Embryonic facial prominence (tissue), 1 donor: ENCODE measurements around the gene TTC24.

Experiments used
- DNase-seq: peaks from one replicate; pipeline ENCODE4 v3.0.0-alpha.2; 2016; ENCODE audit errors: extremely low spot score

The TTC24 gene

GRCh38 chr1:156554971-156555370 is 24.6 kb upstream of the TTC24 start:
- no peak for DNase-seq

DNA sequence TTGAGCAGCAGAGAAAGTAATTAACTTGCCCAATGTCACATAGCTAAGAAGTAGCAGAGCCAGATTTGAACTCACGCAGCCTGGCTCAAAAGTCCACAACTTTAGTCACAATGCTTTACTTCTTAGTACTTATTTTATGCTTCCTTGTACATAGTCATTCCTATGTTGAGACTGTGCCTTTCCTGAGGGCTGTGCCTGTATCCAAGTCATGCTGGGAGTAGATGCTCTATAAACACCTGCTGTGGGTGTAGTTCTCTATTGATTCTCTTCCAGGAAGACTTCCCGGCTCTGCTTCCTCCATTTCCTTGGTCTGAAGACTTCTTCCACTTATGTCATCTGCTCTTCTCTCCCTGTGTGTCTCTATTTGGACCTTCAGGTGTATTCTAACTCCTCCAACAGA is 23.8 kb upstream of the TTC24 start:
- DNase-seq, result no peak

GRCh38 chr1:156556354-156556753 is 23.2 kb upstream of the TTC24 start:
- no peak for DNase-seq

DNA sequence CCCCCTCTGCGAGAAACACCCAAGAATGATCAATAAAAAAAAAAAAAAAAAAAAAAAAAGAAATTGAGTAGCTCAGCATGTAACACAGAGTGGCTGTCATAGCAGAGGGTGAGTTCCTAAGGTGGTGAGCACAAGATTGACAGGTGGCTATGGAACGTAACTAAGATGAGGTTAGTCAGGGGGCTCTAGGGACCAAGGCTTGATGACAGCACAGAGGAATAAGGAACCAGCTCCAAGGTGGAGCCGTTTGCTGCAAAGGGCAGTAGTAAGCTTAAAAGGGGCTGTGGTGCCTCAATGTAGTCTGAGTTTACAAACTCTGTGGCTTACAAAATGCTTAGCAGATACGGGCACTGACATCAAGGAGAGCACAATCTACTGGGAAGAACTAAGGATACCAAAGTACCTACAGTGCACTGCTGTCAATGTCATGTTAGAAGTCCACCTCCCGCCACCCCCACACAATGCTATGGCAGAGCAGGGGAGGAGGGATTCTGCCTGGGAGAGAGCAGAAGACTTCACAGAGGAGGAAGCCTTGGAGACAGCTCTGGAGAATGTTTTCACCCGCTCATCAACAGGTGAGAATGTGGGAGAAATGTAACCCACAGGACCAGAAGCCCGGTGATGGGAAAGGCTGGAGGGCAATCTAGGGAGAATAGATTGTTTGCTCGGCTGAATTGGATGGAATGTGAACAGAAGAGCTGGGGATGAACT is 20.3 kb upstream of the TTC24 start:
- no peak for DNase-seq

DNA sequence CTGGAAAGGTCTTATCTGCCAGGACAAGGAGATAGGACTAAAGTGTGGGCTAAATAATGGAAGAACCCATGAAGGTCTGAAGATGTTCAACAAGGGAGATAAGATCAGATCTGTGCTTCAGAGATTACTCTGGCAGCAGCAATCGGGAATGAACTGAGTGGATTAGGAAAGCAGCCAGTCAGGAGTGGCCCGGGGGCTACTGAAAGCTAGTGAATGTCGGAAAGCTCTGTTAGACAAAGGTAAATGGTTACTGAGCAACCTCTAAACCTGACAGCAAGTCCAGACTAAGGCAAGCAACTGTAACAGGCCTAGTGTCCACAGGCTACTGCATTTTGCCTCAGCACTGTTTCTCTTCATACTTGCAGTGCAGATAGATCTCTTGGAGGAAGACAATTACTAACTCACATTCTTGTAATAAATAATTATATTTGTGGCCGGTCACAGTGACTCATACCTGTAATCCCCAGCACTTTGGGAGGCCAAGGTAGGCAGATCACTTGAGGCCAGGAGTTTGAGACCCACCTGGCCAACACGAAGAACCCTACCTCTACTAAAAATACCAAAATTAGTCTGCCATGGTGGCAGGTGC is 19.6 kb upstream of the TTC24 start:
- no peak for DNase-seq

DNA sequence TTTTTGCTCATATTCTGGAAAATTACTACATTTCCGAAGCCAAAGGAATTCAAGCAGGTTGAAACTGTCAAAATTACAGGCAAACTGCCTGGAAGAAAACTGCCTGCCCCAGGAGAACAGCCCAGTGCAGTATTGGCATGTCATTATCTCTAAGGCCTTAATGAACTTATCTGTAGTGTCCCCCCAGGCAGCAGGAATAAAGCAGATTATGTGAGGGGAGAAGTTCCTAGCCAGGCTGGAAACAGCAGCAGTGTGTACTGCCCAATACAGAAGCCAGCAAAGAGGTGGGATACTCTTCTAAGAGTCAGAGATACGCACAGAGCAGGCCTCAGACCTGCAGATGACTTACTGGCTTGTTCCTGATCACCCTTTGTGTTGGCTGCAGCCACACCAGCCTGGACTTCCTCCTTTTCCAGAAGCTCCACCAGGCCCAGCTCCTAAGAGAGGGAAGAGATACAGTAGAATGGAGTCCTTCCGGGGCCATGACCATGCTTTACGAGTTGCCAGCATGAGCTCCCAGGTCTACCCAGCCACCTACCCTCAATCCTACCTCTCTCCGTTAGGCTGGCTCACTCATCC is 18.8 kb upstream of the TTC24 start:
- no peak for DNase-seq

- DNase-seq, result no peak
These were observed 14.0 kb upstream of the TTC24 start for GRCh38 chr1:156565519-156565918.

DNA sequence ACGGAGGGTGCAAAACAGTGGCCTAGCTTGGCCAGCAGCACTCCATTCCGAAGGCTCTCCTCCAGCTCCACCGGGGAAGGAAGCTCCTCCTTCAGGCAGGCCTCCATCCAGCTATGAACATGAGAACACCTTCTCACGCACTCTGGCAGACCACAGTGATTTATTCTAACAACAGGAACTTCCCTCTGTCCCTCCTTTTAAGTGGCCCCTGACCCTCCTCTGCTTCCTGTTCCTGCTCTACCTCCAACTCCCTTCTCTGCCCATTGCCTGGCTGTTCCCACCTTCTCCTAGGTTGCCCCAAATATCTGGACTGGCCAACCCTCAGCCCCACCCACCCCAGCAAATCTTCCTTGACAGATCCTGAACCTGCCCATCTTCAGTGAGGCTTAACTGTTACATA is 13.1 kb upstream of the TTC24 start:
- DNase-seq, result no peak

DNA sequence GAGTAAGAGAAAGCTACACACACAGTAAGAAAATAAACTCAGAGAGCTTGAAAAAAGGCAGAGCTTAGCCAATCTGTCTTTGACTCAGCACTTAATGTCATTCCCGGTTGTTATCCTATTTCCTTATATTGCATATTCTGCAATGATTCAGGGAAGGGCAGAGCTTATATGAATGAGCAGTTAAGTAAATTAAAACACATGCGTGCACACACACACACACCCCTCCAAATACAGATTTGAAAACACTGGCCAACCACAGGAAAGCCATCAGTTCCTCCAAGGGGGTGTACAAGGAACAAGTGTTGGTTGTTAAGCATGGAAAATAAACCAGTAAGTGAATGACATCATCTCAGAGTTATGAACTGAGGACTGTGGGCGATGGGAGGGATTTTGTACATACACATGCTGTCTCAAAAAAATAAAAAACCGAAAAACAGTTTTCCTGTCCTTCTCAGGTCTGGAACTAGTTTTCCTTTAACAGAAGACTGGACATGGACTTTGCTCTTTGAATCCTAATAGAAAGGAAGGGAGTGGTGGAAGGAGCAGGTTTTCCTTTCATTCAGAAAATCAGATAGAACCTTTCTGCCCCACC is 8.2 kb upstream of the TTC24 start:
- DNase-seq, result peak; percentile 43

DNA sequence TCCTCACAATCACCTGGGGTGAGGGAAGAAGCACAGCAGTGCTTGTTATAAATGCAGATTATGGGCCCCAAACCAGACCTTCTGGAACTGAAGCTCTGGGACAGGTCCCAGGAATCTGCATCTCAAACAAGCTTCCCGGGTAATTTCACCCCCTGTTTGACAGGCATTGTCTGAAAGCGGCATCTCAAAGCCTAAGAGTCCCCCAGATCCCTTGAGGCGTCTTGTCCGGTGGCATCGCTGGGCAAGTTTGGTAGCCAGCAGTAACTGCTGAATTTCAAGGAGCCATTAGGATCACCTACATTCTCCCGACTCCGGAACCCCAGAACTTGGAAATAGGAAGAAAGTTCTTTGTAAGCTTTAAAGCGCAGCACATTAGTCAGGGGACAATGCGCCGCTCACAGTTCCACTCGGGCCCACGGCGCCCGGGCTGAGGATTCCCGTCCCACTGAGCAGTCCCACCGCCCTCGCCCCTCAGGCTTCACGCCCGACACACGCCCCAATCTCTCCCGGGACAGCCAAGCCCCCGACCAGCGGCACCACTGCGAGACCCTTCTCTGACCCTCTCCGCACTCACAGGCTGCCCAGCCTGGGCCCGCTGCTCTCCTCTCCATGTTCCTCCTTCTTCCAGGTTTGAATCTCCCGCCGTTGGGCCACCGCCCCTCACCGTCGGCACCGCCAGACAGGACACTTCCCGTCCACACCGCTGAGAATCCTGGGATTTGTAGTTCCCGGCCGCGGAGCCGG is 7.4 kb upstream of the TTC24 start, which contains the start of gene IQGAP3:
IQGAP3 (minus strand) TSS at position 647 of the 744 bp plus-strand sequence; CDS start at position 611, 36 bp downstream.
- peak; percentile 78 for DNase-seq

DNA sequence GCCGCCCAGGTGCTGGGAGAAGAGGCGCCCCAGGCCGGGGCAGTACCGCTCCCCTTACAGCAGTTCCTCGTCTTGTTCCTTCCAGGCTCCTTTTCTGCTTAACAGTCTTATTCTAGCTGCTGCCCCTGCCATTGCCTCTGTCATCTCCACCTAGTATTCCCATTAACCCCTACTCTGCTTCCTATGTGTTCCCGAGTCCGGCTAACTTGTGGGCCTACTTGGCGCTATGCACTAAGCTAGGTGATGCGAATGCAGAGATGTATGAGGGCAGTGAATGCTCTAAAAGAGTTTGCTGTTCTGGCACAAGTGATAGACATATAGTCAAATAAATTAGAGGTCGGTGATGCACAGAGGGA is 6.9 kb upstream of the TTC24 start:
- no peak for DNase-seq

DNA sequence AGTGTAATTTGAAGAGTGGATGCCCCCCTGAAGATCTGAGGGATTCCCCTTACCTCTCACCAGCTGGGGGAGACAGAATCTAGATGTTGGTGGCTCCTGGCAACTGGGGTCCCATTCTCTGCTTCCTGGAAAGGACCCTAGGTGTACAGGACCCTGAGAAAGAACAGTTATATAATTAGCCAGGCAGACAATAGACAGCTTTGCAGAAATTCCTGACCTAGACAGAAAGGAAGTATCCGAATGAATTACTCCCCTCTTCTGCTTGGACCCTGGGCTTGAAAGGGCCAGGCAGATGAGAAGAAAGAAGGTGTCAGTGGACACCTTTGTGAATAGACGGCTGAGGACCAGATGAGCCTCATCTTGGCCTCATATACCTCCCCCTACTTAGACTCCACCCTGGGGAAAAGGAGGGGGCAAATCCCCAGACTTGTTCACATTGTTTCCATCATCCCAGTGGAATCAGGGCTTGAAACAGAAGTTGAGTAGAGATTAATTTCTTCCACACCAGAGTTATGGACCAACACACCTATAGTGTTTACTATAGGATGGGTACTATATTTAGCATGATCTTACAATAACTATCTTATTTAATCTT is 5.4 kb upstream of the TTC24 start:
- no peak for DNase-seq

DNA sequence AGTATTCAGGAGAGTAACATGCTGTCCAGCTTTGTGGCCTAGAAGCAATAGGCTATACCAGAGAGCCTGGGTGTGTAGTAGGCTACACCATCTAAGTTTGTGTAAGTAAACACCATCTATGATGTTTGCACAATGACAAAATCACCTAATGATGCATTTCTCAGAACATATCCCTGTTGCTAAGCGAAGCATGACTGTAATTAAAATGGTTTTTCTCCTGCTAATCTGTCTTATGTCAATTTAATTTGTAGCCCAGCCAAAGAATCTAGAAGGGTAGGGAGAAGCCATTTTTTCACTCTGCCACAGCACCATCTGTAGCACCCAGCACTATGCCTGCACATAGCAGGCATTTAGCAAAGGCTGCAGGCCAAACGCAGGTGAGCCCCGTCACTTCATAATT is 2.0 kb upstream of the TTC24 start:
- DNase-seq, result no peak

GRCh38 chr1:156578055-156578454 is 1.5 kb upstream of the TTC24 start:
- no peak for DNase-seq

DNA sequence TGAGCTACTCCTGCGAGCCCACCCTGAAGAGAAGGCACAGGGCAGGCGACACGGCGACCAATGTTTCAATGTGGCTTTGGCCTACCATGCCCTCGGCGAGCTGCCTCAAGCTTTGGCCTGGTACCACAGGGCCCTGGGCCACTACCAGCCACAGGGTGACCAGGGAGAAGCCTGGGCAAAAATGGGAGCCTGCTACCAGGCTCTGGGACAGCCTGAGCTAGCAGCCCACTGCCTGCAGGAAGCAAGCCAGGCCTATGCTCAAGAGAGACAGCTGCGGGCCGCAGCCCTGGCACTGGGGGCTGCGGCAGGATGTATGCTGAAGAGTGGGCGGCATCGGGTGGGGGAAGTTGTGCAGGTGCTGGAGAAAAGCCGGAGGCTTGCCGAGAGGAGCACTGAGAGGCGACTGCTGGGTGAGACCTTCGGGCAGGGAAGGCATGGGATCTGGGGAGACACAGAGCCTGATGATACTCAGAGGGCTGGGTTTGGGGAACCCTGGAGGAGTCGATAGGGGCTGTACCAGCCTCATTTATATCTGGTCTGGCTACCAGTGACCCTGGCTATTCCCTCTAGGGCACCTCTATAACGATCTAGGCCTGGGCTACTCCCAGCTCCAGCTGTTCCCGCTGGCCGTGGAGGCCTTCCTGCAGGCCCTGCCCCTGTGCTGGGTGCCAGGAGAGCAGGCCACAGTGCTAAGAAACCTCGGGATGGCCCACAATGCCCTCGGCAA is 2.3 kb downstream of the TTC24 start:
- no peak for DNase-seq

- DNase-seq, result no peak
These were observed 3.0 kb downstream of the TTC24 start for GRCh38 chr1:156582388-156583017.

DNA sequence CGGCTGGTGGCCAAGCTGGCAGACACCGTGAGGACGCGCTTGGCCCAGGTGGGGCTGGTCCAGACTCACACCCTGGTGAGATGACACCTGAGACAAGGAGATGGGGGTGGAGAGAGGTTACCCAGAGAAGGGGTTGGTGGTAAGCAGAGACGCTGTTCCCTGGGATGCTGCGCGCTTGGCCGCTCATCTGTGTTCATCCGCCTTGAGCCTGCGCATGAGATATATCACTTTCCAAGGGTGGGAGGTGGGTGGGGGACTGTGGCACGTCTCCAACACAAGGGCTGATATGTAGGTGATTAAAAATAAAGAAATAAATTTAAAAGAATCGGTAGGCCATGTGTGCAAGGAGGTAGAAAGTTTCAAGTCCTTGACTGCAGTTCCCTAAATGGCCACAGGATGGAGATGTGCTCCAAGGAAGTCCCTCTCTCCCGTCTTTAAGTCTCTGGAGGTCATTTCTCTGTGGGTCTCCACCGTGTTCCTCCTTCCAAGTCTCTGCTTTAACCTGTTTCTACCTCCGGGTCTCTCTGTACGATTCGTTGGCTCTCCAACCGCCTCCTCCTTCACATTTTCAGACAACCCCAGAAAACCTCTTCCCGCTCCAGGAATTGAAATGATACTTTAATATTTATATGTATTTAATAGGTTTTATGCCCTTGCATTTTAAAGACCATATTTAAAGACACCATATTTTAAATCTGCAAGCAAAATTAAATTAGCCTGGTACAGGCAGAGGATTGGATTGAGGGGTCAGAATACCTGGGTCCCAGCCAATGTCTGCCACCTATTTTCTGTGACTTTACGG is 4.5 kb downstream of the TTC24 start:
- no peak for DNase-seq

DNA sequence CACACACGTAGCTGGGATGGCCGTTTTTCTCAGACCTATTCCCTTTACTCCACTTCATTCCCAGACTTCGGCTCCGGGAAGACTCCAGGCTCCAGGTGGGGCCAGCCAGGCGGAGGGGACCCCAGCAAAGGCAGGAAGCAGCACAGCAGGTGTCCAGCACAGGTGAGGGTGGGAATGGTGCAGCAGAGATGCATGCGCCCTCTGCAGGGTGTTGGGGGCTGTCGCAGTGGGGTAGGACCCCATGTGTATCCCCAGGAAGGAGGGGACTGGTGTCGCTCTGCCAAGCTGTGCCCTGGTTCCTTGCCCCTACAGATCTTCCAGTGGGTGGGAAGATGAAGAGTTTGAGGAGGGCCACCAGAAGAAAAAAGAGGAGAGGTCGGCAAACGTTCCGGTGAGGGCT is 5.3 kb downstream of the TTC24 start:
- no peak for DNase-seq

- no peak for DNase-seq
These were observed 6.8 kb downstream of the TTC24 start for GRCh38 chr1:156586323-156586722.

GRCh38 chr1:156586892-156587477 is 7.5 kb downstream of the TTC24 start:
- no peak for DNase-seq
